ENCODE measurements around the gene GPX4.
A peak's percentile ranks its signal among the peaks of the same experiment; 100 is the strongest.

GPX4 gene

DNA sequence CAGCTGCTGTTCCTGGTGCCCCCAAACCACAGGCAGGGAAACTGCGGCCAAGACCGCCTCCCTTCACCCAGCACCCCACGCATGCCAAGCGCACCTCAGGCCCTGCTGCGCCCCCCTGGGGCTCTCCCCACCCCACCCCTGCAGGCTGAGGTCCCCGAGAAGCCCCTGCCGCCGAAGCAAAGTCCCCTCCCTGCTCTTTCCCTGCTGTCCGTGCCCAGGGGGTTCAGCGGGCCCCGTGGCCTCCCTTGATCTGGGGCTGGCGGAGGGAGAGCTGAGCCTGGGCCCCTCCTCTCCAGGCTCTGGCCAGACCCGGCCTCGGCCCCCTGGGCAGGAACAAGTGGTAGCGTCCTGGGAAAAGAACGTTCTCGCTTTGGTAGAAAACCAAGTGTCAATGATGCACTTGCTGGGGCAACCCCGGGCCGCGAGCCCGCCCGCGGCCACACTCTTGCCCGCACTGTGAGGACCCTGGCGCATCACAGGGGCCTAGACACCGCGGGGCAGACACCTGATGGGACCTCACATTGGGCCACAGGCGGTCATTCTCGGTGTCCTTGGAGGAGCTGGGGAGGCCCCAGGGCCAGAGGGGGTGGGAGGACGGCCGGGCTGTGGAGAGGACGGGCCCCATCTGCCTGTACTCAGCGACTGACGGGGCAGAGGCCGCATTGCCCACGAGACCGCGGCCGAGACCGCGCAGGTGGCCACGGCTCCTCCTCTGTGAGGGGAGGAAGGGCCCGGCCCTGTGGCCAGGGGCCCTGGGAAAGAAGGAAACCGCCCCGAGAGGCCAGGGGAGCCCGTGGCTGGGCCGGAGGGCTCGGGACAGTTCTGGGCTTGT lies 29.0 kb downstream of the GPX4 start:
- peak; percentile 45 for DNase-seq

- DNase-seq, result peak; percentile 60
Measured at GRCh38 chr19:1133471-1133929, 29.7 kb downstream of the GPX4 start.

GRCh38 chr19:1134431-1134830 lies 30.6 kb downstream of the GPX4 start:
- DNase-seq, result no peak

DNA sequence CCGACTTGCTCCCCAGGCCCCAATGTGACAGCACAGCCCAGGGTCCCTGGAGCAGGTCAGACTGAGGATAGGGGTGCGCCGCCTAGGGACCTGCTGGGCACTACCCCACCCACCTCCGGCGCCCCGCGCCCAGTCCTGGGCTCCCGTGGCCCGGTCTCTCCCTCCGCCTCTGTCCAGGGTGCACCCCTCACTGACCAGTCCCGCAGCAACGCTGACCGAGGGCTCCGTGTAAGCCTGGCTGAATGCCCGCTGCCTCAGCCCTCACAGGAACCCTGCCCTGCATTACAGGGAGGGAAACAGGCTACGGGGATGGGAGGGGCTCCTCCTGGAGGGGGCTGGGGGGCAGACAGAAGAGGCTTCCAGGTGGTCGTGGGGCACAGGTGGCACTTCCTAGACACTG lies 31.7 kb downstream of the GPX4 start:
- DNase-seq, result no peak

DNA sequence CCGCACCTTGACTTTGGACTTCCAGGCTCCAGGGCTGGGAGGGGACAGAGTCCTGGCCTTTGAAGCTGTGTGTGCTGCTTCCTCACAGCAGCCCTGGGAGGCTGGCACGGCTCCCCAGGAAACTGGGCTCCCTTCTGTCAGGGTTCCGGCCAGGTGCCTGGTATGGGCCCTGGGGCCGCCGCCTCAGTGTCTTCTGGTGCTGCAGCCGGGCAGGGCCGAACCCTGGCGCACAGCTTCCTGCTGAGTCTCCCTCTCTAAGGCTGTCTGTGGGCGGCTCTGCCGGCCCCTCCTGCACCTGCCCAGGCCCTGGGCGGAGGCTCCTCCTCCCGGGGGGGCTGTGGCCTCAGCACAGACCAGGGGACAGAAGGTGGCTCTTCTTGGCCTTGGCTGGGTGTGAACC lies 32.4 kb downstream of the GPX4 start:
- DNase-seq, result peak; percentile 22

- DNase-seq, result no peak
Measured at GRCh38 chr19:1136621-1137317, 33.0 kb downstream of the GPX4 start.

DNA sequence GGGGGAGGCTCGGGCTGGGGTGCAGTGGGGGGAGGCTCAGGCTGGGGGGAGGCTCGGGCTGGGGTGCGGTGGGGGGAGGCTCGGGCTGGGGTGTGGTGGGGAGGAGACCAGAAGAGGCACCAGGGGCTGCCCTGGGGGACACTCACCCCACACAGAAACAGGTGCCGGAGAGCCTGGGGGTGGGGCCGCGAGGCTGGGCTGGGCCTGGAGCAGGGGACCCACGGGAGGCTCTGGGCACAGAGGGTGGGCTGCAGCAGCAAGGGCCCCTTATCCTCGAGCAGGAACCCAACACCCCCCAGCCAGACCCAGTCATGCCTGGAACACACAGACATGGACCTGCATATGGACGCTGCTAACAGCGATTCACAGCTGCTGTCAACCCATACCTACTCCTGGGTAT lies 34.3 kb downstream of the GPX4 start:
- no peak for DNase-seq

DNA sequence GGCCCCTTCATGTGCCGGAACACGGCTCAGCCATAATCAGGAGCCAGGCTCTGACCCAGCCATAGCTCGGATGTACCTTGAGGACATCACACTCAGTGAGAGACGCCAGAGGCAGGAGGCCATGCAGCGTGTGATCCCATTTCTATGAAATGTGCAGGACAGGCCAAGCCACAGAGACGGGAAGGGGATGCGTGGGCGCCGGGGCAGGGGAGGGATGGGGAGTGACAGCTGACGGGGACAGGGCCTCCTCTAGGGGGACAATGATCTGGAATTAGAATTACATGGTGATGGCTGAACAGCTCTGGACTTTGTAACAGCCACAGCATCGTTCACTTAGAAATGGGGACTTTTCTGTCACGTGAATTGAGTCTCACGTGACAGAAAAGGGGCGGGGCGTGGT lies 35.3 kb downstream of the GPX4 start:
- no peak for DNase-seq

- DNase-seq, result no peak
Measured at GRCh38 chr19:1140272-1141027, 36.7 kb downstream of the GPX4 start.

DNA sequence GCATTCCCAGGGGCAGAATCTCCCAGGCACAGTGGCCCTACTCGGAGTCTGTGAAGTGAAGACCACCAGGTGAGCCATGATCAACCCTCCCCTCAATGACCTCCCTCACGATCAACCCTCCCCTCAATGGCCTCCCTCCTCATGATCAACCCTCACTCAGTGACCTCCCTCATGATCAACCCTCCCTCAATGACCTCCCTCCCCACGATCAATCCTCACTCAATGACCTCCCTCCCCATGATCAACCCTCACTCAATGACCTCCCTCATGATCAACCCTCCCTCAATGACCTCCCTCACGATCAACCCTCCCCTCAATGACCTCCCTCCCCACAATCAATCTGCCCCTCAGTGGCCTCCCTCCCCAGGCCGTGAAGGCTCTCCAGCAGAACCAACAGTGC lies 38.1 kb downstream of the GPX4 start:
- DNase-seq, result no peak

DNA sequence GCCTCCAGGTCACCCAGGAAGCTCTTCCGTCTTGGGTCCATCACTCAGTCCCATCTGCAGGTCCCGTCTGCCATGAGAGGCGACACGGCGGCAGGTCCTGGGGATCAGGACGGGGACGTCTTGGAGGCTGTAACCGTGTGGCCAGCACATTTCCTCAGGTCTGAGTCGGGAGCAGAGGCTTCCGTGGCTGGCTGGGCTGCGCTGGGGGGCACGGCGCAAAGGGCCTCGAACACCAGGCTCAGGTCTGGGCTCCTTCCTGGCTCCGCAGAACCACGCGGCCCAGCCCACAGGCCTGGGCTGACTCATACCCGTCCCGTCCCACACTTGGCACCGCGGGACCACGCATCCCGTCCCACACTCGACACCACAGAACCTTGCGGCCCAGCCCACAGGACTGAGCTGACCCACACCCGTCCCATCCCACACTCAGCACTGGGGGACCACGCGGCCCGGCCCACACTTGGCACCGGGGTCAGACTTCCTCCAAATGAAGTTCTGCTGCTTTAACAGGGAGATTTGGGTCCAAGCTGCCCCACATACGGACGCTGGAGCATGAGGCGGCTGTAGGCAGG lies 40.1 kb downstream of the GPX4 start:
- no peak for DNase-seq

- DNase-seq, result no peak
Measured at GRCh38 chr19:1144741-1145140, 40.9 kb downstream of the GPX4 start.

DNA sequence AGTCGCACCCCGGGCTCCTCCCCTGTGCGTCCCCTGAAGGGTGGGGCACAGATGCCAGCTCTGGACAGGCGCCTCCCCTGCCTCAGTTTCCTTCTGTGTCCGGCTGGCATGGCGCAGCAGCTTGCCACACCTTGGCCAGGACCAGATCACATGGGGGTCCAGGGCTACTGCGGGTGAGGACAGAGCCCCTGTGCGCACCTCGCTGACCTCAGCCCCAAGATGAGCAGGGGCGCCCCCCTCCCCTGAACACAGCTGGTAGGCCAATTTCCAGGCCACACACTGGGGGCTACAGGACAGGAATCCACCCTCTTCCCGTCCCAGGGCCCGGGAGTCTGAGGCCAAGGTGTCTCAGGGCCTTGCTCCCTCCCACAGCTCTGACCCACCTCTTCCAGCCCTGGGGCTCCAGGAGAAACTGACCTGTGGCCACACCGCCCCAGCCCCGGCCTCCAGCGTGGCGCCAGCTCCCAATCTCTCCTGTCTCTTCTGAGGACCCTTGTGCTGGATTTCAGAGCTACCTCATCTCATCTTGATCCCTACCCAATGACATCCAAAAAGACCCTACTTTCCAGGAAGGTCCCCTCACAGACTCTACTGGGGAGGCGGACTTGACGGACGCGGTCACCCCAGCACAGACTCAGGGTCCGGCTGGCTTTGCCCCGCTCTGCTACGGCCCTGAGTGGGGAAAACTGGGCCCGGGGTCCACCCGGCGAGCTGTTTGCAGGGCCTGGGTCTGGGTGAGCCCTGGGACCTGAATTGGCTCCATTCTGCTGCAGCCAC lies 42.0 kb downstream of the GPX4 start:
- no peak for DNase-seq

GRCh38 chr19:1146412-1146699 lies 42.6 kb downstream of the GPX4 start:
- no peak for DNase-seq

DNA sequence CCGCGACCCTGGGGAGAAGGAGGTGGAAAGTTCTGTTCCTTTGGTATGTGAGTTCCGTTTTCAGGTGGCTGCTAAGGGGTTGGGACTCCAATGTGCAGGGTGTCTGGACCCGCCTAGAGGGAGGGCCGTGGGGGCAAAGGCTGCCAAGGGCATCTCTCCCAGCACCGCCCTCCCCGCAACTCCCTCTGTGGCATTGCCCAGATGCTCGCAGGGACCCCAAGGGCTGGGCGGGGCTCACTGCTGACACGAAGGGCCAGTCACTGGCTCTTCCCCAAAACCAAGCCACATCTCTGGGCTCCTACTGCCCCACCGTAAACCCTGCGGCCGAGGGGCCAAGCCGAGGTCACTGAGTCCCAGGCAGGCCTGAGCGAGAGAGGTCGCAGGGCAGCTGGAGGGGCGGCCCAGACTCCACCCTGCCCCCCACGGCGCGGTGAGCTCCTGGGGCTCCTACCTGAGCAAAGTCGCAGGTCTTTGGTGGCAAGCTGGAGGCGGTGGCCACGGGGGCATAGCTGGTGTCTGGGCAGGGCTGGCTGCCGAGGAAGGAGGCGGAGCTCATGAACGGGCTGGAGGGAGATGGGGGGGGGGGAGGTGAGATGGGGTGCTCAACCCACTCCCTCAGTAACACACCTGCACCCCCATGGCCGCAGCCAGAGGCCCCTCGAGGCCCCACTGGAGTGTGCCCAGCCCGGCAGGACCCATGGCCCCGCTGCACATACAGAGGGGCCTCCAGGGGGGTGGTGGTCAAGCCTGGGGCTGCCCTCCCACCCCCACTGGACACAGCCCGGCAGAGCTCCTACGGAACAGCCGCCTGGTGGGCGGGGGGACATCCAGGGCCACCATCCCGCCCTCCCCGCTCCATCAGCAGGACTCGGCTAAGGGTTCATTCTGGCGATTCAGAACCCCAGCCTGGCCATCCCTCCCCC lies 43.3 kb downstream of the GPX4 start:
- DNase-seq, result no peak

DNA sequence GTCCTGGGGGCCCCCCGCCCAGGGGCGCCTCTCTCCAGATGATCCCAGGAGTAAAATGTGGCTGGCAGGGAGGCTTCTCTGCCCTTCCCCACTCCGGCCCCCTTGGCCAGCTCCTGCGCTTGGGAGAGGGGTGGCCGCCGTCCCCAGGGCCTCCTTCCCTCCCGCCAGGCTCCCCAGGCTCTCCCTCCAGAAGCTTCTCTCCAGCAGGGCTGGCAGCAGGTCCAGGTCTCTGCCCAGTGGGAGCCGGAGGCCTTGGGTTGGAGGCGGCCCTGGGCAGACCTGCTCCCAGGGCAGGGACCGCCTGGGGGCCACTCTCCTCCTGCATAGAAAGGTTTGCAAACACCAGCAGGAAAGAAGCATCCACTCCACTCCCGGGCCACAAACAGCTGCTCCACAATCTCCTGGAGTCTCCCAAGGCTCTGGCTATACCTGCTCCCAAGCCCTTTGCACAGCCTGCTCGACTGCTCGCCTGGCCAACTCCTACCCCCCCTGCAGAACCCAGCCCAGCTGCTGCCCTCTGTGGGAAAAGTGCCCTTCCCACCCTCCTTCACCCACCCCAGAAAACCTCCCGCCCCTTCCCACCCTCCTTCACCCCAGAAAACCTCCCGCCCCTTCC lies 44.2 kb downstream of the GPX4 start:
- DNase-seq, result no peak

DNA sequence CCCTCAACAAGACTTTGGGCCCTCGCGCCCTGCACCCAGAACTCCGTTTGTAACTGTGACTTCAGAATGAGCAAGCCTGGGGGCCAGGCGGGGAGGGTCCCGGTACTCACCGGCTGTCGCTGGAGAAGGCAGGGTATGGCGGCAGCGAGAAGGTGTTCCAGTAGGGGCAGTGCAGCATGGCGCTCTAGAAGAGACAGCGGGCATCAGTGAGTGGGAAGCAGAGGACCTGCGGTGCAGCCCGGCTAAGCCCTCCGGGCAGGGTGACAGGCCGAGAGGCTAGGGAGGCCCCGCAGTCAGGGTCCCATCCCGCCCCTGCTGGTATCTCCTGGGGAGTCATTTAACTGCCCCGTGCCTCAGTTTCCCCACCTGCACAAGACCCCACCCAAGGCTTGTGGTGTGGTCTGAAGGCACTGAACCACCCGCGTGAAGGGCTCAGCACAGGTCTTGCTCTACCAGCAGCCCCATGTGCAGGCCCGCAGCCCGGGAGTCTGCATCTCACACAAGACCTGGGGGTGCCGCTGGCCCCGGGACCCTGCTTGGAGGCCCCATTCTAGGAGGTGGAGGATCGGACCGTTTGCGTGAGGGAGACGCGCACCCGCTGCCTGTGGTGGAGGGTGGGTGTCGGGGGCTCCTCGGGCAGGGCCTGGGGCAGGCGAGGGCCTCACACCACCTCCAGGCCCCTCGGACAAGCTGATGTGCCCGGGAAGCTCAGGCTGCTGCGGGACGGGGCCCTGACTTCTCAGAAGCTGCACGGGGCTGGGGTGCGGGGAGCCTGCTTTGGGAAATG lies 45.7 kb downstream of the GPX4 start:
- DNase-seq, result no peak

DNA sequence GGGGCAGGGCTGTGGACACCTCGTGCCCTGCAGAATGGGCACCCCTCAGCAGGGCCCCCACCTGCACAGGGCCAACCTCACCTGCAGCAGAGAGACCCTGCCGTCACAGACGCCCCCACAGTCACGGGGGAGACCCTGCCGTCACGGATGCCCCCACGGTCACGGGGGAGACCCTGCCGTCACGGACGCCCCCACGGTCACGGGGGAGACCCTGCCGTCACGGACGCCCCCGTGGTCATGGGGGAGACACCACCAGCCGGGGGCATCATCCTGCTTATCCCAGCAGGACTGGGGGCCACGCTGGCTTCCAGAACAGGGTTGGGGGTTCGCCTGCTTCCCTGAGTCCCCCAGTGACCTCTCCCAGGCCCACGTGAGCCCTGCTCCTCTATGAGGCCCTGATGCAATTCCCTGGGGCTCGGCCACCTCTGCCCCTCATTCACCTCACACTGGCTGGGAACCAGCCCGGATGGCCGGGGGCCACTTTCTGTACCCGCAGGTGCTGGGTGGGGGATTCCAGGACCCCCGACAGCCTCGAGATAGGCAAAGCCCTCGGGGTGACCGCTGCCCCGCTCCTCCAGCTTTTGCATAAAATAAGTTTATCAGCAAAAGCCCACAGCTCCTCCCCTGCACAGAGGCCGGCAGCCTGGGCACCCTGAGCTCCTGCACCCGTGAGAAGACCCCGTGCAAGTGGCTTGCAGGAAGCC lies 46.7 kb downstream of the GPX4 start:
- no peak for DNase-seq

DNA sequence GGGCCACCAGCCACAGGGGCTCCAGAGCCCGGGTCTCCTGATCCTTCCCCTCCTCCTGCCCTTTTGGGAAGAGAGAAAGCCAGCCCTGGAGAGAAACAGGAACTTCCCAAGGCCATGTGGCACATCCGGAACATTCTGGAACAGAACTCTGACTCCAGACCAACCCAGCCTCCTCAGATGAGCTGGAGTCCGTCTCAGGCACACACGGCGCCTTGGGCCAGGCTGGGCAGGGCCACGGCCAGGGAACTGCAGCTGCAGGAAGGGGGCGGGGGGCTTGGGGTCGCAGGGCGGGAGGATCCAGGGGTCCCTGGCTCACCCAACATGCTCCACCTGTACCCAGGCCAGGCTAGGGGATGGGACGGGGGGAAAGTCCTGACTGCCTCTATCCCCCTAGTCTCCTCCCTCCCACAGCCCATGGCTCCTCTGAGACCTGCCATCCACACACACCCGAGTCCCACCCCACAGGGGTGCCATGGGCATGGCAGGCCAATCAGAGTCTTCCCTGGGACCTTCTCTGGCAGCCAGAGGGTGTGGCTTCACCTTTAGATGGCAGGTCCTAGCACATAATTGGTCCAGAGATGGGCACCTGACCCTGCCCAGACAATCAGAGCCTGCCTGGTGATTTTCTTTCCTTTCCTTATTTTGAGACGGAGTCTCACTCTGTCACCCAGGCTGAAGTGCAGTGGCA lies 47.4 kb downstream of the GPX4 start:
- DNase-seq, result no peak
